ENCODE results near the gene FGFR4. TPM values are rescaled to one million over a fixed set of nuclear protein-coding genes. Genes with fewer than 3 reads are reported as not detected.

Gene FGFR4
- polyA plus RNA-seq, 3 donors, result 58.3 to 85.7 (median 79.7) TPM

GRCh38 chr5:177096162-177097015, 9.7 kb downstream of the FGFR4 start:
- DNase-seq (ENCODE audit: extremely low read depth in 1 of 11, low read depth in 9 of 11, low spot score in 4 of 11), result no peak

GRCh38 chr5:177097016-177097985, 10.6 kb downstream of the FGFR4 start:
- DNase-seq (ENCODE audit: extremely low read depth in 1 of 11, low read depth in 9 of 11, low spot score in 4 of 11), result no peak

GRCh38 chr5:177098120-177098469, 11.4 kb downstream of the FGFR4 start:
- DNase-seq (ENCODE audit: extremely low read depth in 1 of 11, low read depth in 9 of 11, low spot score in 4 of 11), result no peak

- peak in 2 of 11 donors; percentile 47 to 51 for DNase-seq (ENCODE audit: extremely low read depth in 1 of 11, low read depth in 9 of 11, low spot score in 4 of 11)
These were observed 11.9 kb downstream of the FGFR4 start for GRCh38 chr5:177098470-177099141.

- DNase-seq (ENCODE audit: extremely low read depth in 1 of 11, low read depth in 9 of 11, low spot score in 4 of 11), result no peak
These were observed 12.8 kb downstream of the FGFR4 start for GRCh38 chr5:177099422-177100093.

- no peak for DNase-seq (ENCODE audit: extremely low read depth in 1 of 11, low read depth in 9 of 11, low spot score in 4 of 11)
These were observed 14.0 kb downstream of the FGFR4 start for GRCh38 chr5:177100714-177101121.

GRCh38 chr5:177103523-177104253, 17.0 kb downstream of the FGFR4 start:
- no peak for DNase-seq (ENCODE audit: extremely low read depth in 1 of 11, low read depth in 9 of 11, low spot score in 4 of 11)

- DNase-seq (ENCODE audit: extremely low read depth in 1 of 11, low read depth in 9 of 11, low spot score in 4 of 11), result no peak
These were observed 19.2 kb downstream of the FGFR4 start for GRCh38 chr5:177105691-177106476.

- DNase-seq (ENCODE audit: extremely low read depth in 1 of 11, low read depth in 9 of 11, low spot score in 4 of 11), result no peak
These were observed 20.4 kb downstream of the FGFR4 start for GRCh38 chr5:177107159-177107558.

GRCh38 chr5:177109810-177110209, 23.1 kb downstream of the FGFR4 start:
- DNase-seq (ENCODE audit: extremely low read depth in 1 of 11, low read depth in 9 of 11, low spot score in 4 of 11), result no peak

GRCh38 chr5:177111720-177112394, 25.1 kb downstream of the FGFR4 start:
- peak in 5 of 11 donors; percentile 41 to 63 (median 47) for DNase-seq (ENCODE audit: extremely low read depth in 1 of 11, low read depth in 9 of 11, low spot score in 4 of 11)

GRCh38 chr5:177112589-177113220, 26.0 kb downstream of the FGFR4 start:
- DNase-seq (ENCODE audit: extremely low read depth in 1 of 11, low read depth in 9 of 11, low spot score in 4 of 11), result no peak

- DNase-seq (ENCODE audit: extremely low read depth in 1 of 11, low read depth in 9 of 11, low spot score in 4 of 11), result peak in 7 of 11 donors; percentile 61 to 72 (median 71)
These were observed 27.1 kb downstream of the FGFR4 start for GRCh38 chr5:177113566-177114424.

GRCh38 chr5:177116631-177117373, 30.1 kb downstream of the FGFR4 start:
- peak in 8 of 11 donors; percentile 74 to 88 (median 82) for DNase-seq (ENCODE audit: extremely low read depth in 1 of 11, low read depth in 9 of 11, low spot score in 4 of 11)

Data from renal cortex interstitium (tissue), 11 donors.